ENCODE results near the gene CENPP.

The CENPP gene

DNA sequence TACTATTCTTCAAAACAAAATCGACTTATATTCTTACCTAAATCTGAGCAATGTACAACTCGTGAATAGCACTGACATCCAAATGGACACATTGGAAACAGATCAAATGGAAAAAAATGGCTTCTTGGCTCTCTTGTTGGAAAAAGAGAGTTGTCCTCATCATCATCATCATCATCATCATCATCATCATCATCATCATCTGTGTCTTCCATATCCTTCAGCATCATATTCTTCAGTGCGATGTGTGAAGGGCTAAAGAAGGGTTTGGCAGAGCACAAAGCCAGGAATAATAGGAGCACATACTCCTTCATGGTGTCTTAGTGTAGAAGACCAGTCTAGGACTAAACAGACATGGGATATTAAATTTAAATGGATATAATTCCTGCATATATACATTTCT lies 148.8 kb downstream of the CENPP start:
- H3K27ac ChIP-seq (ENCODE audit: low read depth, low read length), result no peak overlapping the region
- no peaks in the 10 kb centered on the region for H4K20me1 ChIP-seq (ENCODE audit: low read depth, low read length)
- H3F3A ChIP-seq (ENCODE audit: insufficient read depth), result no peaks in the 10 kb centered on the region

DNA sequence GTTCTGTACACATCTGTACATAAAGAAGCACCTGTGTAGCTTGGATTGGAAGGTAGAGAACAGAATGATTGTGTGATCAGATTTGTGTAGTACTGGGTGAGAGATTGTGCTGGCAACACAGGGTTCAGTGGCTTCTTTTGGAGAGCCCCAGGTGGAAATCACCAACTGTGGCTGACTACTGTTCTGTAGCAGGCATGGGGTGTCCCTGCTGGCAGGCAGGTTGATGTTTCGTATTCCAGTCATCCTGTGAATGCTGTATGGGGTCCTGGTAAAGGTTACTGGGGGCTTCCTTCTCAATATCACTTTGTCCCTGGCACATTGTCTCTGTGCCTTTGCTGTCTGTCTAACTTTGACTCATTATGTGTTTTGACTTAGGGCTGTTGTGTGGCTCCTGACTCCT lies 151.2 kb downstream of the CENPP start:
- Histone ChIP-seq H3K9ac (ENCODE audit: low read length) (no peak overlapping the region), H2AFZ (ENCODE audit: low read depth, low read length, severe bottlenecking) (no peak overlapping the region), H3K9me3 (ENCODE audit: insufficient read depth, low read length) (no peaks in the 10 kb centered on the region), H3K27me3 (ENCODE audit: low read length) (no peaks in the 10 kb centered on the region), H3F3A (ENCODE audit: insufficient read depth) (no peaks in the 10 kb centered on the region), H3K36me3 (ENCODE audit: low read length) (no peaks in the 10 kb centered on the region), H3K79me2 (ENCODE audit: insufficient read depth, low read length) (no peaks in the 10 kb centered on the region), H3K4me2 (ENCODE audit: low read depth, low read length, poor library complexity, severe bottlenecking) (no peak overlapping the region), H3K4me3 (ENCODE audit: insufficient read depth, low read length, poor library complexity, severe bottlenecking) (no peak overlapping the region), H3K27ac (ENCODE audit: low read depth, low read length) (no peak overlapping the region), H4K20me1 (ENCODE audit: low read depth, low read length) (no peaks in the 10 kb centered on the region), H3K9me2 (replicated peaks; ENCODE audit: insufficient read depth, low read length) (no peaks in the 10 kb centered on the region)
- TF ChIP-seq EZH2phosphoT487 (conservative IDR thresholded peaks at IDR 0.05; ENCODE audit: low read length), result no peak
- TF ChIP-seq, protein P1, sequence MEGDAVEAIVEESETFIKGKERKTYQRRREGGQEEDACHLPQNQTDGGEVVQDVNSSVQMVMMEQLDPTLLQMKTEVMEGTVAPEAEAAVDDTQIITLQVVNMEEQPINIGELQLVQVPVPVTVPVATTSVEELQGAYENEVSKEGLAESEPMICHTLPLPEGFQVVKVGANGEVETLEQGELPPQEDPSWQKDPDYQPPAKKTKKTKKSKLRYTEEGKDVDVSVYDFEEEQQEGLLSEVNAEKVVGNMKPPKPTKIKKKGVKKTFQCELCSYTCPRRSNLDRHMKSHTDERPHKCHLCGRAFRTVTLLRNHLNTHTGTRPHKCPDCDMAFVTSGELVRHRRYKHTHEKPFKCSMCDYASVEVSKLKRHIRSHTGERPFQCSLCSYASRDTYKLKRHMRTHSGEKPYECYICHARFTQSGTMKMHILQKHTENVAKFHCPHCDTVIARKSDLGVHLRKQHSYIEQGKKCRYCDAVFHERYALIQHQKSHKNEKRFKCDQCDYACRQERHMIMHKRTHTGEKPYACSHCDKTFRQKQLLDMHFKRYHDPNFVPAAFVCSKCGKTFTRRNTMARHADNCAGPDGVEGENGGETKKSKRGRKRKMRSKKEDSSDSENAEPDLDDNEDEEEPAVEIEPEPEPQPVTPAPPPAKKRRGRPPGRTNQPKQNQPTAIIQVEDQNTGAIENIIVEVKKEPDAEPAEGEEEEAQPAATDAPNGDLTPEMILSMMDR (IDR thresholded peaks at IDR 0.05; ENCODE audit: insufficient read depth, low read length, poor library complexity, severe bottlenecking), result no peak

More for the DNA sequence above, 148.8 kb downstream of the CENPP start:
- H3K4me2 ChIP-seq (ENCODE audit: low read depth, low read length, poor library complexity, severe bottlenecking), result no peak overlapping the region
- H3K27me3 ChIP-seq (ENCODE audit: low read length), result no peaks in the 10 kb centered on the region
- TF ChIP-seq, protein P1 (IDR thresholded peaks at IDR 0.05; ENCODE audit: insufficient read depth, low read length, poor library complexity, severe bottlenecking), result no peak
- no peak for TF ChIP-seq EZH2phosphoT487 (conservative IDR thresholded peaks at IDR 0.05; ENCODE audit: low read length)
- no peak overlapping the region for H3K9ac ChIP-seq (ENCODE audit: low read length)
- no peaks in the 10 kb centered on the region for H3K9me3 ChIP-seq (ENCODE audit: insufficient read depth, low read length)
- H3K79me2 ChIP-seq (ENCODE audit: insufficient read depth, low read length), result no peaks in the 10 kb centered on the region
- no peak overlapping the region for H3K4me3 ChIP-seq (ENCODE audit: insufficient read depth, low read length, poor library complexity, severe bottlenecking)
- no peak overlapping the region for H2AFZ ChIP-seq (ENCODE audit: low read depth, low read length, severe bottlenecking)
- no peaks in the 10 kb centered on the region for H3K36me3 ChIP-seq (ENCODE audit: low read length)
- H3K9me2 ChIP-seq (replicated peaks; ENCODE audit: insufficient read depth, low read length), result no peaks in the 10 kb centered on the region

DNA sequence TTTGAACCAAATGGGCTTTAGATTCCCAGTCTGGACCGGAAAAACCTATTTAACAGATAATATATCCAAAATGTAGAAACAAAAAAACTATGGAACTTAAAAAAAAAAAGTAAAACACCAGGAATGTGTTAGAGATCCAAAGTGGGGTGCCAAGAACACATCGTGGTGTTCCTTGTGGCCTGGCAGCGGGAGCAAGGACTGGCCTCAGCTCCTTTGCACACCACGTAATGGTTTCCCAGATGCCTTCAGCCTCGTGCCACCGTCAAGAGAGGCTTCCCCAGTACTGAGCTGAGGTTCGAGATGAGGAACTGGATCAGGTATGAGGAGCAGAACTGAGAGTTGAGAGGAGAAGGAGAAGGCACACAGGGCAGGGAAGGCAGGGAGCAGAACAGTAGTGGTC lies 153.0 kb downstream of the CENPP start:
- Histone ChIP-seq H3K9ac (ENCODE audit: low read length) (no peak overlapping the region), H3F3A (ENCODE audit: insufficient read depth) (no peaks in the 10 kb centered on the region)

More for the DNA sequence above, 153.0 kb downstream of the CENPP start:
- no peaks in the 10 kb centered on the region for H3K9me2 ChIP-seq (replicated peaks; ENCODE audit: insufficient read depth, low read length)
- no peak overlapping the region for H3K27ac ChIP-seq (ENCODE audit: low read depth, low read length)
- H2AFZ ChIP-seq (ENCODE audit: low read depth, low read length, severe bottlenecking), result no peak overlapping the region
- TF ChIP-seq, protein P1 (IDR thresholded peaks at IDR 0.05; ENCODE audit: insufficient read depth, low read length, poor library complexity, severe bottlenecking), result no peak
- no peak for TF ChIP-seq EZH2phosphoT487 (conservative IDR thresholded peaks at IDR 0.05; ENCODE audit: low read length)
- H4K20me1 ChIP-seq (ENCODE audit: low read depth, low read length), result no peaks in the 10 kb centered on the region
- H3K36me3 ChIP-seq (ENCODE audit: low read length), result no peaks in the 10 kb centered on the region
- H3K79me2 ChIP-seq (ENCODE audit: insufficient read depth, low read length), result no peaks in the 10 kb centered on the region
- no peak overlapping the region for H3K4me3 ChIP-seq (ENCODE audit: insufficient read depth, low read length, poor library complexity, severe bottlenecking)
- H3K9me3 ChIP-seq (ENCODE audit: insufficient read depth, low read length), result no peaks in the 10 kb centered on the region
- H3K4me2 ChIP-seq (ENCODE audit: low read depth, low read length, poor library complexity, severe bottlenecking), result no peak overlapping the region
- H3K27me3 ChIP-seq (ENCODE audit: low read length), result no peaks in the 10 kb centered on the region
